GM18519 (cell line): ENCODE results near the gene ENTREP1.

Source experiments
- ATAC-seq: cut with Tn5 transposase; IDR thresholded peaks from one replicate; pipeline ENCODE4 v1.9.1; 2021; ENCODE audit warnings: mild to moderate bottlenecking, moderate library complexity; ENCODE audit not compliant: unreplicated experiment, low FRiP score

Gene ENTREP1

DNA sequence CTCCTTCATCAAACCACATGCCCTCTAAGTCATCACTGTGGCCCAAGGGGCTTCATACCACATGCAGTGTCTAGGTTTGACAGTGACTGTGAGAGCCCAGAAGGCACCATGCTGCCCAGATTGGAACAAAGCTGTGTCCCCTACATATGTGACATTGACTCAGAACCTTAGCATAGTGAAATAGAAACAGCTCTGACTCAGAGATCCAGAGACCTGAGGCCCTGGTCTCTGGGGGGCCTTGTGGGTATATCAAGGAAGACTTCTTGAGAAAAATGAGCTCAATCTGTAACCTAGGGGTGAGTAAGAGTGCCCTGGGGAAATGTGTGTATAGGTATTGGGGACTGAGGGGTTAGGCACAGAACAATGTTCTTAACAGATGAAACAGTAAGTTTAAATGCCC is 7.1 kb upstream of the ENTREP1 start:
- peak; percentile 68 for ATAC-seq

DNA sequence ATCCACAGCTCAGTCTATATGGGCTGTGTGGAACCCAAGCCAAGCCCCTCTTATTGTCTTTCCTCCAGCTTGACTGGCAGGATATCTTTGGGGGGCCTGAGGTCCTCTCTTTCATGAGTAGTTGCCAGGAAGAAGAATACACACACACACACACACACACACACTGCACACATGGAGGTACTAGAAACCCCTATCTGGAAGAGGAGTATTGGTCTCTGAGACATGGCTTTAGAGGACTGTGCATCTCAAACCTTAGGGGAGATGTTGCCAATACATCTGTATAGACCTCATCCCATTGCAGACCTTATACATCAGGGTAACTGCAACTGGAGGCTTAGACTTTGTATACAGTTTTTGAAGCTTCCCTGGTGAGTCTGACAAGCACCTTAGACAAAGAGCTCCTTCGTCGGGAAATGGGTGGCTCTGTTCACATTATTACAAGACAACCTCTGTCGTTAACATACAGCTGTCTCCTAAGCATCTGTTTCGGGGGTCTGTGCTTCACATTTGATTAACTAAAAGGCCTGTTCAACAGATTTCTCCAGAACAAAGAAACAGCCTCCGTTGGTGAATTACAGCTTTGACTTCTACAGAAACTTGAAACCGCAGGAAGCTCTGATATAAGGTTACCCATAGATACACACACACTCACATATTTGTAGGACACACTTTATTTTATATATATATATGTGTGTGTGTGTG is 5.5 kb upstream of the ENTREP1 start:
- no peak for ATAC-seq

DNA sequence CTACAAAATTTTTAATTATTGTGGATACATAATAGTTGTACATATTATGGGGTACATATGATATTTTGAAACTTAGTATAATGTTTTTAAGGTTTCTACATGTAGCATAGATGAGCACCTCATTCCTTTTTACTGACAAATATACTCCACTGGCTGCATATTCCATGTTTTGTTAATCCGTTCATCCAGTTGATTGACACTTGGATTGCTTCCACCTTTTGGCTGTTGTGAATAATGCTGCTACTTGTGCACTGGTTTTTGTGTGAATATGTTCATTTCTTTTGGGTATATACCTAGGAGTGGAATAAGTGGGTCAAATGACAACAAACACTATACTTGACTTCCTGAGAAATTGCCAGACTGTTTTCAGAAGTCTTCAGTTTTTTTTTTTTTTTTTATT is 2.8 kb upstream of the ENTREP1 start:
- no peak for ATAC-seq

DNA sequence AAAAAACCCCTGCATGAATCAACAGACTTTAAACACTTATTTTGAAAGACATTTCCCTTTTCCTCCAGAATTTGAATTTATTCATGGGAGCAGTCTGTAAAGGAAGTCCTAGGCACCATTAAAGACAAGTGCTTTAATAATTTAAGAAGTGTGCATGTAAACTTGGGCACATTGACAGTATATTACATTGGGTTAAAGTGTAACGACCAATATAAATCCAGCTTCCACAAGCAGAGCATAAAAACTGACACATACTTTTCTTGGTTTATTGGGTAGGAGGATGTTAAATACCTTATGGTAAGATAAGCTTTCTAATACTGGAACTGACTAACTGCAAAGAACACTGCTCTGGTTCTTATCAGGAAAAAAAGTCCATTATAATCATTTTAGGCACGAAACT is 1.2 kb upstream of the ENTREP1 start:
- ATAC-seq, result no peak

DNA sequence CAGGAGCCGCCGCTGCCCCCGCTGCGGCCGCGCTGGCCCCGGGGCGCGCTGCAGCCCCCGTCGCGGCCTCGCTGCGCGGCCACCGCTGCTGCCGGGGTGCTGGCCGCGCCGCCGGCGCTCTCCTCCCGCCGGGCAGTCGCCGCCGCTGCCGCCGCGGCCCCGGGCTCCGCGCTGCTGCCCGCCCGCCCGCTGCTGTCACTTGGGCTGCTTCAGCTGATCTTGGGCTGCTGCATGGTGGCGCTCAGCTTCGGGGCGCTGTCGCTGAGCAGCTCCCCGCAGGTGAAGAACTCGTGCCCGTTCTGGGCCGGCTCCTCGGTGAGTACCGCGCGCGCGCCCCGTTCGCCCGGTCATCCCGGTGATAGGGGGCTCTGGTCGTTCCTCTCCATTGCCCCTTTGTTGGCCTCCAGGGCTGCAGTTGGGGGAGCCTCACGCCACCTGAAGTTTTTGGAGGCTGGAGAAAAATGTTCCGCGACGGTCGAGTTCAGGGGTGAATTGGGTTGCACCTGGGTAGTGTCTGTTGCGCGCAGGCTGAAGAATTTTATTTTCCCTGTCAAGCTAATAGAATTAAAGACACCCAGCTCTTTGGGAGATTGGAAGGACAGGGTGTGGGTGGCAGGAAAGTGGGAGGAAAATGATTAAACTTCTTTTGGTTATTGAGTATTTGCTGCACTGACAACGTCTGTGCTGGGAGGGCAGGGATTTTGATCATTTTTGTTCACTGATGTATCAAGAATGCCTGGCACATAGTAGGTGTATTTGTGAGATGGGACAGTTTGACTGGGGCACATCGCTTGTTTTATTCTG is 596 bp downstream of the ENTREP1 start:
- no peak for ATAC-seq

DNA sequence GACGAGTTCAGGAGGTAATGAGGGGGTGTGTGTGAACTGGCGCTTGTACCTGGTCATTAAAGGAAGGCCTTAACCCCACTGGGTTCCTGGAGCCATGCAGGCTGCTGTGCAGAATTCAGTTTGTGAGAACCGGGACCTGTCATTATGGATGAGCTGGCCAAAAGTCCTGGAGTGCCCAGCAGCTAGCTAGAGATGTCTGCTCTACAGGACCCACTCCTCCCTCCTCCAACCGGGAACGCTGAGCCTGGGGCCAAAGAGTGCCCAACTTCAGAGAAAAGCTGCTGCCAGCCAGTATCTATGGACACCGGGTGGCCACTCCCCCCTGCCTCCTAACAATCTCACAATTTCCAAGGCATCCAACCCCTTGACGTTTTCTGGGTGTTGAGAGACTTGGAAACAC is 1.2 kb downstream of the ENTREP1 start:
- no peak for ATAC-seq

DNA sequence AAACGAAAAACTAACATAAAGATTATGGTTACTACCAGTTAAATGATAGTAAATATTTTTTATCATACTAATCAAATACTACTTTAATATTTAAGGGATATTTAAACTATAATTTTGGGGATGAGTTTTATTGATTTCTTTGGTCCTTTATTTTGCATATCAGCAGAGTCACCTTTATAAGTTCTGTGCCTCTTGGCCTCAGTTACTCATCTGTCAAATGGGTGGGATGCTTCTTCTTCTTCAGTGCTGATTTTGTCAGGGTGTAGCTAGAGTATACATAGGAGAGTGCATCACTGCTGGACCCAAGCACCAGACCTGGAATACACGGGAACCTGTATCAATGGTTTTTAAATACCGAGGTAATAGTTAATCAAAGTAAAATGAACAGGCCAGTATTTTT is 5.6 kb downstream of the ENTREP1 start:
- no peak for ATAC-seq

DNA sequence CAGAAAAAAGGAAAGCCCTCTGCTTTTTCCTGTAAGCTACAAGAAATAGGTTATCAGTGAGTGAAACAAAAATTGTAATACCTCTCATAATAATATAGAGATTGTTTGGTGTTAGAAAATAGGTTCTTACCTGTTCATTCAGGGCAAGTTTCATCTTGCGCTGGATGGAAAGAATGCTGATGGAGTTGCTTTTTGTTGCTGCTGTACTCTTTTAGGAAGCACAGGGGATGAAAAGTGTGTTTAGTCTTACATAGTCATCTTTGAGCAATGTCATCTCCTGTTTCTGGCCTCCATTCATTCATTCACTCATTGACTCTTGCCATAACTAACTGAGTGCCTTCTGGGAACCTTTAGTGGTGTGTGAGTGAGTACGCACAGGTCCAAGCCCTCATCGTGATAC is 6.4 kb downstream of the ENTREP1 start:
- ATAC-seq, result no peak

DNA sequence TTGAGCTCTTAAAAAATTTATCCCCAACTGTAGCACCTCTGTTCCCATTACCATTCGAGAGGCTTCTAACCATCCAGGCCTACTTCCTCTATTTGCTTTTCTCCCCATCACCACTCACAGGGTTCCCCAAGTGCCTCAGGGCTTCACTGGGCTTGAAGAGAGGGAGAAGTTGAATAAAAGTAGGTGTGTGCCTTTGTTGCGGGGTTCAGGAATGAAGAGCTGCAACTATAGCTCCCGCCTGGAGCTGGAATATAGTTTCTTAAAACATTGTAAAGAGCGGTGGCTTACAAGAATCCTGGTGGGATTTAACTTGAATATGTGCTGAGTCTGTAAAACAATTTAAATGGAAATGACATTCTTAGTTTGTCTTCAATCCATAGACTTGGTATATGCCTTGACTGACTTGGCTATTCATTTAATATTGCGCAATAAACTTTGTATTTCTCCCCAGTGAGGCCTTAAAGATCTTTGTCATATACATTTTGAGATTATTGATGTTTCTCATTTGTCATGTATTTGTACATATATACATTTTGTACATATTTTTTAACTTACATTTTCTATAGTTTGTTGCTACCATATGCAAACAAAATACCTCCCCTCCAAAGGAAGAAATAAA is 7.2 kb downstream of the ENTREP1 start:
- no peak for ATAC-seq

DNA sequence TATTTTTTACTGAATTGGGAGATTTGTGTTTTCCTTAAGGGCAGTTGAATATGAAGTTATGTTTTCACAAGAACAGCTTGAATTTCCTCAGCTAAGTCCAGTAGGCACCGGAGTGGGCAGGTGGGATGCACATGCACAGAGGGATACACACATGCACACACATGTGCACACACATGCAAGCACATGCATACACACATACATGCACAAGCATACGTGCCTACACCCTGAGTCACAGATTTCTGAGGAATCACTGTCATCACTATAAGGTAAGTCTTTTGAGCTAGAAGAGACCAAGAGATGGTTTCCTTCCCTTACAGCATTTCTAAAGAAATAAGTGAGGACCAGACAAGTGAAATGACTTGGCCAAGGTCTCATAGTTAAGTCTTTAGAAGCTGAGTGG is 8.7 kb downstream of the ENTREP1 start:
- no peak for ATAC-seq

DNA sequence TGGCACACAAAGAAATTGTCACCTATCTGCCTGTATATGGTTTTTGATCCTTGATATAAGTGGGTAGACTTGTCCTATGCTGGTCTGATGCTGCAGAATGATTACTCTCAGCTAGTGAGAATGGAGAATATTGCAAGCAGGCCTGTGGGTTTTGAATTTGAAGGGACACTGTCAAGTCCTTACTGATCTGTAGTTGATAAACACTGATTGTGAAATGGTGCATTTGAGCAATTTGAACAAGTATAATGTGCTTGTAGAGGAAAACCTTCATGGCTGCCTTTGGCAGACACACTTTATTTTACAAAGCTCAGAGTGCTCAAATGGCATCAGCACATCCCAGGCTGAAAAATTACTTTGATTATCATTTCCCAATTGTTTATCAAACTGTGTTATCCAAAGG is 9.3 kb downstream of the ENTREP1 start:
- no peak for ATAC-seq

DNA sequence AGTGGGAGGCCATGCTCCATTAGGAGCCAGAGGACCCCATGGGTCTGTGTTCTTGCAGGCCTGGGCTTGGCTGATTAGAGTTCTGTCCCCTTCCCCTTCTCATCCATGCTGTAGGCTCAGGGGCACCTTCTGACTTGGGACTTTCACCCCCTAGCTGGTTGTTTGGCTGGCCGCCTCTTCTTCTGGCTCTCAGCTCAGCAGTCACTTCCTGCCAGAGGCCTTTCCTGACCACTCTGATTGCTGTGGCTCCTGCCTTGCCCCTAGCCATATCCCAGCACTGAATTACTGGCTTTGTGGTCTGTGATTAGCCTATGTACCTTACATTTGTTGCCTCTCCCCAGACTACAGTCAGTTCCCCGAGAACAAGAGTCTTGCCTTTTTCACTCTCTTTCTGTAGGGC is 14.6 kb downstream of the ENTREP1 start:
- no peak for ATAC-seq

DNA sequence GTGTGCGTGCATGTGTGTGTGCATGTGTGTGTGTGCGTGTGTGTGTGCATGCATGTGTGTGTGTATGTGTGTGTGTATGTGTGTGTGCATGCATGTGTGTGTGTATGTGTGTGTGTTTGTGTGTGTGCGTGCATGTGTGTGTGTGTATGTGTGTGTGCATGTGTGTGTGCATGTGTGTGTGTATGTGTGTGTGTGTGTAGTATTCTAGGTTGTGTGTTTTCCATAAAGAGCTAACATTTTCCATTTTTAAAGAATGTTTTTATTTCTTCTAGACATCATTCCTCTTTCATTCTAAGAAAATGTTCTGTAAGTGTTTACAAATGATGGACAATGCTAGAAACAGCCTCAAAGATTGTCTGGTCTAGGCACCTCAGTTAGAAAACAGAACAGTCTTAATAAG is 15.6 kb downstream of the ENTREP1 start:
- ATAC-seq, result no peak

DNA sequence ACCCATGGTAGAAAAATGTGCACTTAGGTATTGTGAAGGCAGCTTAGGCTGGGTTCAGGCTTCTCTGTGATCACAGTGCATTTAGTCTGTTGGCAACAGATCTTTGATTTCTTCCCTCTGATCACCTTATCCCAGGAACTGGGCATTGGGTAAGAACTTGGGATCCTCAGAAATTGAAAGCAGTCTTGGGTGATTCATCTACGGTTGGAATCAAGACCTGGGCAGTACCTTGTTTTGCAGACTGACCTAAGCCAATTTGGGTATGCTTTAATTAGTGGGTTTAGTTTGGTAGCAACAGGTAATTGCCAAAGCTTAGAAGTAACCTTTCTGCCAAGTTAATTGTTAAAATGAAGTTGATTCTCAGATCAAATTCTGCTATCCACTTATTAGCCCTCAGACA is 17.8 kb downstream of the ENTREP1 start:
- ATAC-seq, result no peak

DNA sequence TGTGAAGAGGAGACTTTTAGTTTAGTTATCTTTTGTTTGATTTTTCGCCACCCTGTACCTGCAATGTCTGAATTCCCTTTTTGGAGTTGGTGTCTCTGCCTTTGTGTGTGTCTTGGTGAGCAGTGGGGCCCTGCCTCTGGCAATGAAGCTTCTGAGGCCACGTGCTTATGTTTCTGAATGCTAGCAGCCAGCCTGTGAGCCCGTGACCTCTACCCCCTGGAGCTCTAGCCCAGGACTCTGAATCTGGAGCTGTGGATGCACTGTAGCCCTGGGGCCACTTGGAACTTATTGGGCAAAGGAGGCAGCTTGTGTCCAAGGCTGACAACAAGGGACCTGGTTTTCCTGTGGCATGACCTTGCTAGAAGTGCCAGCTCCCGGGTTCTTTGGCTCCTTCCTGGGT is 19.4 kb downstream of the ENTREP1 start:
- ATAC-seq, result no peak

DNA sequence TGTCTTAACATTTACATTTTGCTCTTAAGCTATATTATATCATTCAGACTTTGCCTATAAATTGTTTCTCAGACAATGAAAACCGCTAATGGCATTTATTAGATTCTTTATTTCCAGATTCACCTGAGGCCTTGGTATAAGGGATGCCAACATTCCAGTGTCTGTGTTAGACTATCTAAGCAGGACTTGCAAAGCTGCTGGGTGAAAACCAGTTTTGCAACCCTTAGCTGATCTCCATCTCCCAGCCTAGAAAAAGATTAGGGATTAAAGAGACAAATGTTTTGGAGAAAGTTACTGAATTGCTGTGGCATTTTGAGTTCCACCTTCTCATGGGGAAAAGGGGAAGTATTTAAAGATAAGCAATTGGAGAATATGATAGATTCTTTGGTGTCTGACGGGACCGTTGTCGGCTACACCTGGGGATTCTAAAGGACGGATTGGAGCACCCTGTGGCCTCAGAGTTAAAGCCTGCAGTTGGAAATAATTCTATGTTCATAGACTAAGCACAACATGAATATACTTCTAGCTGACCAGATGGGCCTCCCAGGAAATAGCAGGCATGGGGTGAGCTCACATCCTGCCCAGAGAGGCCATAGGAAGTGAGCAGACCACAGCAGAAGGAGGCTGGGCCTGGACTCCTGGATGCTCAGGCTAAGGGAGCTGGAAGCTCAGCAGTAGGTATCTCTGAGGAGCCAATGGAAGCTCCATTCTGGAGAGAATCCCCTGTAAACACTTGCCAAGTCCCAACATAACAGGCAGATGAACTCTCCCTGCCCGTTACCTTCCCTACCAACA is 21.8 kb downstream of the ENTREP1 start:
- no peak for ATAC-seq

DNA sequence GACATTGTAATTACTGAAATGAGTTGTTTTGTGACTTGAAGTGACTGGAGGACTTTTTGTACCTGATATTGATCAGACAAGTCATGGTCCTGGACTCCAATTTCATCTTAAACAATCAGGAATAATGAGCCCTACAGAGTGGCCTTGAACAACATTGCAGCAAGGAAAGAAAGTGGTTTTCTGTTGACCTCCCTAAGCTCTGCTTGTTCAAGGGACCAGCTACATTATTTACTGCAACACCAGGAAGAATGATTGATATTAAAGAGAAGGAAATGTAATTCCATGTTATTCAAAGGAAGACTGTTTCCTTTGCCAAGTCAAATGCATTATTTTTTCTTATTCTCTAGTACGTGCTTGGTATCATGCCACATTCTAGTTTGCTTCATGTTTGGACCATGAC is 22.6 kb downstream of the ENTREP1 start:
- no peak for ATAC-seq

DNA sequence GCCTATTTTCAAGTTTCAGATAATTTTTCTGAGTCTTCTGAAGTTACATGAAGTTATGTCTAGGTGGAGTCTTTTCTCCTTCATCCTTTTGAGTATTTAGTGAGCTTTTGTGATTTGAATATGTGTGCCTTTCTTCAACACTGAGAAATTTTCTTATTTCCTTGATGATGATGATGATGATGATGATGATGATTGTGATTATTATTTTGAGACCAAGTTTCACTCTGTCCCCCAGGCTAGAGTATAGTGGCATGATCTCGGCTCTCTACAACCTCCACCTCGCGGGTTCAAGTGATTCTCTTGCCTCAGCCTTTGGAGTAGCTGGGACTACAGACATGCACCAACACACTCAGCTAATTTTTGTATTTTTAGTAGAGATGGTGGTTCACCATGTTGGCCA is 26.2 kb downstream of the ENTREP1 start:
- no peak for ATAC-seq

DNA sequence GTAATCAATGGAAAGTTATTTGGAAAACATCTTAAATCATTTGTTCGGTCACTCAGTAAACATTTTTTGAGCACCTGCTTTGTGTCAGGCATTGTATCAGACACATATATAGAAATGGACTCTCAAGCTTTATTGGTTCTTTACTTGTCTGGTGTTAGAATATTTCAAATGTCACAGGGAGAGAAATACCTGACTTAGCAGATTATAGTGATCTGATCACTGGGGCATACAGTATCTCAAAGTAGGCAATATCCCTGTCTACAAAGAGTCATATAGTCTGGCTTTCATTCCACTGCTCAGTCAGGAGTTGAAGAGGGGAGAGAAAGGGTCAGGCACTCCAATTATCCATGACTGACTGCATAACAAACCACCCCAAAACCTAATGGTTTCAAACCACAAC is 30.2 kb downstream of the ENTREP1 start:
- ATAC-seq, result no peak

DNA sequence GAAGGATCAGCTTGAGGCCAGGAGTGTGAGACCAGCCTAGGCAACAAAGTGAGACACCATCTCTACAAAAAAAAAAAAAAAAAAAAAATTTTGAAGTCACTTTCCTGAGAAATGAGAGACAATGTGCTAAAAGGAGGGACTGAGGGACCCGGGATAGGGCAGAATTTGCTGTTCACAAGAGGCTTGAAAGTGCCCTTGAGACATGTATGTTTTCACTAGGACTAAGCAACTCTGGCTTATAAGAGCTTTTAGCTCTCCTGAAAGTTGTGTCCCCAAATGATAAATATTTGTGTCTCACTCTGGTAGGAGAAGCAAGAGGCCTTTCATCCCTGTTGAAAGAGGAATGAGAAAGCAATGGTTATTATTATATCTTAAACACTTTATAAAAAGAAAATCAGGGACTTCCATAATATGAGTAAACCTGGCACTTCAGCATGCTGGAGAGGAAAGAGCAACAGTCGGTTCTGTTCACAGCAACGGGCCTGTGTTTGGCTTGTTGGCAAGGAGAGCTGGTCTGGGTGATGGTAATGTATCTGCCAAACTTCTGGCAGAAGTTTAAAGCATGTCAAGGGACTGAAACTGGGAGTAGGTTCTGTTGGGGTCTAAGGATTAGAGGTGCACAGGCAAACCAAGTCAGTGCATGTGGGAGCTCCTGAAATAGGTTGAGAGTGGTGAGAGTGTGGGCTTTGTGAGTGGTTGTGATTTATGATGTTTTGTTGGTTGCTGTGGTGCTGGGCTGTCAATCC is 32.2 kb downstream of the ENTREP1 start:
- no peak for ATAC-seq
